GM18870 (cell line): Measurements from ENCODE around the gene ELK4.
"Not testable (repeated sequence)": the region's sequence is repeated elsewhere in the genome, so short reads cannot be mapped to it uniquely, and the experiment has no call there.

Experiments
- ATAC-seq: cut with Tn5 transposase; IDR thresholded peaks from one replicate; pipeline ENCODE4 v1.9.1; 2021; ENCODE audit warnings: moderate library complexity; ENCODE audit not compliant: unreplicated experiment

ELK4 gene

GRCh38 chr1:205665201-205666045 is 33.6 kb upstream of the ELK4 start:
- ATAC-seq = no peak

GRCh38 chr1:205664399-205665017 is 32.7 kb upstream of the ELK4 start:
- ATAC-seq = no peak

GRCh38 chr1:205663286-205663936 is 31.6 kb upstream of the ELK4 start:
- ATAC-seq = no peak

- ATAC-seq = no peak
Measured at GRCh38 chr1:205662791-205663190, 31.0 kb upstream of the ELK4 start.

- ATAC-seq = no peak
Measured at GRCh38 chr1:205662135-205662738, 30.4 kb upstream of the ELK4 start.

- no peak for ATAC-seq
Measured at GRCh38 chr1:205661429-205662134, 29.8 kb upstream of the ELK4 start.

- ATAC-seq = no peak
Measured at GRCh38 chr1:205660361-205660760, 28.6 kb upstream of the ELK4 start.

GRCh38 chr1:205658943-205659581 is 27.3 kb upstream of the ELK4 start:
- ATAC-seq = no peak

GRCh38 chr1:205656236-205656635 is 24.4 kb upstream of the ELK4 start:
- ATAC-seq = no peak

GRCh38 chr1:205652984-205653383 is 21.2 kb upstream of the ELK4 start:
- no peak for ATAC-seq

GRCh38 chr1:205650241-205650640 is 18.4 kb upstream of the ELK4 start:
- no peak for ATAC-seq

- ATAC-seq = no peak
Measured at GRCh38 chr1:205645519-205645918, 13.7 kb upstream of the ELK4 start.

- ATAC-seq = no peak
Measured at GRCh38 chr1:205642679-205643307, 11.0 kb upstream of the ELK4 start.

GRCh38 chr1:205639567-205639966 is 7.8 kb upstream of the ELK4 start:
- no peak for ATAC-seq

GRCh38 chr1:205637854-205638468 is 6.2 kb upstream of the ELK4 start:
- ATAC-seq = no peak

- ATAC-seq = no peak
Measured at GRCh38 chr1:205636732-205637131, 4.9 kb upstream of the ELK4 start.

- ATAC-seq = not testable (repeated sequence)
Measured at GRCh38 chr1:205636138-205636530, 4.3 kb upstream of the ELK4 start.

GRCh38 chr1:205633421-205633976 is 1.7 kb upstream of the ELK4 start:
- ATAC-seq = no peak

- no peak for ATAC-seq
Measured at GRCh38 chr1:205632669-205633169, 908 bp upstream of the ELK4 start.
